ENCODE measurements around the gene EXT2.

DNA sequence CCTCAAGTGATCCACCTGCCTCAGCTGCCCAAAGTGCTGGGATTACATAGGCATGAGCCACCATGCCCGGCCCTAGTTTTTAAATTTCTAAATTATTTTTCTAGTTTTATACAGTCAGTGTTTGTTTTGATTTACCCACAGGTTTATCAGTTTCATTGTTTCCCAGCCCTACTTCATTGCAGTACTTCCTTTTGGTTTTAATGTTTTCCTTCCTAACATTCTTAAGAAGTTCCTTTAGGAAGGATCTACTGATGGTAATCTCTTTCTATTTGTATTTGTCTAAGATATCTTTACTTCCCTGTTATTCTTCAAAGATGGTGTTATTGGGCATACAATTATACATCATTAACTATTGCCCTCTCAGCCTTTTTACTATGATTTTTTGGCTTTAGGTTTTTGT, 4.9 kb upstream of the EXT2 start:
- TF ChIP-seq L3MBTL2 (conservative IDR thresholded peaks at IDR 0.05) (no peak), HDGF (IDR thresholded peaks at IDR 0.05; ENCODE audit: borderline replicate concordance) (no peak), ARNT (IDR thresholded peaks at IDR 0.05) (no peak), BHLHE40 (IDR thresholded peaks at IDR 0.05; ENCODE audit: borderline replicate concordance) (no peak), ZNF384 (IDR thresholded peaks at IDR 0.05) (no peak), FOXK2 (IDR thresholded peaks at IDR 0.05) (no peak), TARDBP (IDR thresholded peaks at IDR 0.05) (no peak), NFRKB (IDR thresholded peaks at IDR 0.05) (no peak), FOXM1 (IDR thresholded peaks at IDR 0.05; ENCODE audit: borderline replicate concordance) (no peak), SP1 (IDR thresholded peaks at IDR 0.05) (no peak), SUZ12 (IDR thresholded peaks at IDR 0.05) (no peak), ELF4 (IDR thresholded peaks at IDR 0.05) (no peak), FOXA1 (IDR thresholded peaks at IDR 0.05) (no peak), LEF1 (IDR thresholded peaks at IDR 0.05; ENCODE audit: borderline replicate concordance) (no peak)

All from HEK293T (cell line).